HG02840 (cell line): ENCODE data around the gene ADAMTS4.
A peak's percentile ranks its signal among the peaks of the same experiment; 100 is the strongest.

Experiments used
- ATAC-seq: cut with Tn5 transposase; IDR thresholded peaks from one replicate; pipeline ENCODE4 v1.9.1; 2021; ENCODE audit warnings: mild to moderate bottlenecking, moderate library complexity, moderate number of reproducible peaks; ENCODE audit not compliant: unreplicated experiment, low FRiP score

The ADAMTS4 gene

DNA sequence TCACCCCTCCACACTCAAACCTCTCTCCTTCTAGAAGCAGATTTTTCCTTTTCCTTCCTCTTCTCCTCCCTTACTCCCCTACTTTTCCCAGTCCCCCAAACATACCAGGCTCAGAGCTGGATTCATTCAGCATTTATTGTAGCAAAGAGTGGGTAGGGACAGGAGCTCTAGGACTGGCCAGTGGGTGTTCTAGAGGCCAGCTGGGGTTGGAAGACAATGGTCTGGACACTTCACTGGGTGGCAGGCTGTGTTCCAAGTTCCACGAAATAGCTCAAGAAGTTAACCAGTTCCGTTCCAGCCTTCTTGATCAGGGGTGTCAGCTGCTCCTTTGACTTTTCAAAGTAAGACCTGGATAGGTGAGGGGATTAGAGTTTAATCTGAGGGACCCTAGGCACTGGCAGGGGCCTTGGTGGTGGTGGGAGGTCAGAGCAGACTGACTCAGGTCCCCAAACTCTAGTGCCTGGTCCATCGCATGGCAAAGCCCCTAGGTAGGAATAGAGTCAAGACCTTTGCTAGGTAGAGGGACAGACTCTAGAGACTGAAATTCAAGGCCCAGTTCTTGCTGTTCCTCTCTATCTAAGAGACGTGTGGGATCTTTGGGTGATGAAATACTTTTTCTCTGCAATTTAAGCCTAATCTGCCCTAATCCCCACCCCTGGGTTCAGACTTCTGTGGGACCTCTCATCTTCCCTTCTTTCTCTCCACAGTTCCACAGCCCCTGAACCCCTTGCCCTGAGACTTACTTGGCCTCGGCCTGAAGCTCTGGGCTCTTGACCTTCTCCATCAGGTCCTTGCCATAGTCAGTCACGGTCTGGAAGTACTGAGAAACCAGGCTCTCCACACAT lies 23.5 kb upstream of the ADAMTS4 start:
- no peak for ATAC-seq

DNA sequence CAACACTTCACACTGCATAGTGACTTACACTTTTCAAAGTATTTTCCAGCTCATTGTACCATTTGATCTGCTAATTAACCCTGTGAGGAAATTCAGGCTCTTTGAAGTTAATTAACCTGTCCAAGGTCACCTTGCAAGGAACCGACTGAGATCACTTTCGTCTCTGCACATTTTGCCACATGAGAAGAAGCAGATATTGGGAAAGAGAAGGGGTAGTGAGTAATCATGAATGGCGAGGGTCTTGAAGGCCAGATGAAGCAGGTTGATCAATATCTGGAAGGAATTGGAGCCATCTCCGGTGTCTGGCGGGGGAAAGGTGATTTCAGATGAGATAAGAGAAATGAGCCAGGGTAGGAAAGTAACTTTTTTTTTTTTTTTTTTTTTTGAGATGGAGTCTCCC lies 21.1 kb upstream of the ADAMTS4 start:
- no peak for ATAC-seq

DNA sequence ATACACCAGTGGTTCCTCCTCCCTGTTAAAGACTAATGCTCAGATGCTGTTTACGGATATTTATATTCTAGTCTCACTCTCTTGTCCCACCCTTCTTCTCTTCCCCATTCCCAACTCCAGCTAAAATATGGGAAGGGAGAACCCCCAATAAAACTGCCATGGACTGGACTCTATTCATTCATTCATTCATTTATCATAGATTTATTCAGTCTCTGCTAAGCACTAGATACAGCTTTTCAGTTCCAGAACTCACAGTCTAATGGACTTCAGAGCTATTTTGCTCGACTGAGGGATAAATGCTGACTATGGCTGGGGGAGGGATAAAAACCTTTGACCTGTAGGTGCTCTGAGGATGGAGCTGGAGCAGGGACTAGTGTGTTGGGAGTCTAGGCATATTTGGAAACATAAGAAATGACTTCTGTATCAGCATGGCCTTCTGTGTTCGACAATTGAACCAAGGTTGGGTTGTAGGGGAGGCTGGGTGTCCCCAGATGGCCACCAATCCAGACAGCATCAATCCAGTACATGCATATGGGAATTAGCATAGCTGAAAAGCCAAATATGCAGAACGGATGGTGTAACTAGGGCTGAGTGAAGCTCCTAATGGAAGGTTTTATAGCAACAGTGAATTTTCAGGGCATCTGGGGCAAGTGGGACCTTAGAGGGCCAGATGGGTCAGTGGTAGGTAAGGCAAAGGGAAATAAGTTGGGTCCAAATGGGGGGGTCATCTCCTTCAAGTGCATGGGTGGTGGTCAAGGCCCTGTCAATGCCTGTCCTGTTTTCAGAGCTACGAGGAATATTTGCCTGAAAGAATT lies 20.4 kb upstream of the ADAMTS4 start:
- ATAC-seq, result no peak

DNA sequence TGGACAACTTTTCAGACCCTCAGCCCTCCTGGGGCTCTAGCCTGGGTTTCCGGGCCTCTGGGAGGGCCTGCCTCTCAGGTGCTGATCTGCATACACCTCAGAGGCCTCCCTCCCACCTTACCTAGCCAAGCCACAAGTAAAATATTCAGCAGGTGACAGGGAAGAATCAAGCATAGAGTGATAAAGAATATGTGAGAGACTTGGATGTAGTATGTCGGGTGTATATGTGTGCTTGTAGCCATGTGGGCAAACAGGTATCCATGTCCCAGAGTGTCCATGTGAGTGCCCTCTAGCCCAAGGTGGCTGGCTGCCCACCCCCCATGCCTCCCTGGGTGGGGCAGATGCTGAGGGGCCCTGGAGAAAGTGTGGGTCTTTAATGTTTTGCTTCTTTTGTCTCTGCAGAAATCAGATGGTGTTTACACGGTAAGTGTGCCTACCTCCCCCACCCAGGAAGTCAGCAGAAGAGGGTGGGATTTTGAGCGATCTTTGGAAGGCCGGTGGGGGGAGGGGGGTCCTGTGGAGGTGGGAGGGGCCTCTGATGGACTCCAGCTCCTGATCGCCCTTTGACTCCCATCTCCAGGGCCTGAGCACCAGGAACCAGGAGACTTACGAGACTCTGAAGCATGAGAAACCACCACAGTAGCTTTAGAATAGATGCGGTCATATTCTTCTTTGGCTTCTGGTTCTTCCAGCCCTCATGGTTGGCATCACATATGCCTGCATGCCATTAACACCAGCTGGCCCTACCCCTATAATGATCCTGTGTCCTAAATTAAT lies 19.6 kb upstream of the ADAMTS4 start:
- no peak for ATAC-seq

DNA sequence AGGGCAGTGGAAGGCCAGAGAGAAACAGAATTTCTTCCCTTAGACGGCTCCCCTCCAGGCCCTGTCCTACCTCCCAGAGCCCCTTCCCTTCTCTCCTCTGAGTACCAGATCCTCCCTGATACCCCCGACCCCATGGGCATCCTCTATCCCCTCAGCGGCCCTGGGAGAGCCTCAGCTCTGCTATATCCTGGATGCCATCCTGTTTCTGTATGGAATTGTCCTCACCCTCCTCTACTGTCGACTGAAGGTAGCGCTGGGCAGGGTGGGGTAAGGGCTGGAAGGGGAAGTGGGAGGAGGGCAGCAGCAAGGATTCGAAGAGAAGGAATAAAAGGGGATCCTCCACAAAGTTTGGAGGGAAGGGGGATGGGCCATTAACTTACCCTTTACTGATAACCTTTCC lies 19.0 kb upstream of the ADAMTS4 start:
- ATAC-seq, result no peak

DNA sequence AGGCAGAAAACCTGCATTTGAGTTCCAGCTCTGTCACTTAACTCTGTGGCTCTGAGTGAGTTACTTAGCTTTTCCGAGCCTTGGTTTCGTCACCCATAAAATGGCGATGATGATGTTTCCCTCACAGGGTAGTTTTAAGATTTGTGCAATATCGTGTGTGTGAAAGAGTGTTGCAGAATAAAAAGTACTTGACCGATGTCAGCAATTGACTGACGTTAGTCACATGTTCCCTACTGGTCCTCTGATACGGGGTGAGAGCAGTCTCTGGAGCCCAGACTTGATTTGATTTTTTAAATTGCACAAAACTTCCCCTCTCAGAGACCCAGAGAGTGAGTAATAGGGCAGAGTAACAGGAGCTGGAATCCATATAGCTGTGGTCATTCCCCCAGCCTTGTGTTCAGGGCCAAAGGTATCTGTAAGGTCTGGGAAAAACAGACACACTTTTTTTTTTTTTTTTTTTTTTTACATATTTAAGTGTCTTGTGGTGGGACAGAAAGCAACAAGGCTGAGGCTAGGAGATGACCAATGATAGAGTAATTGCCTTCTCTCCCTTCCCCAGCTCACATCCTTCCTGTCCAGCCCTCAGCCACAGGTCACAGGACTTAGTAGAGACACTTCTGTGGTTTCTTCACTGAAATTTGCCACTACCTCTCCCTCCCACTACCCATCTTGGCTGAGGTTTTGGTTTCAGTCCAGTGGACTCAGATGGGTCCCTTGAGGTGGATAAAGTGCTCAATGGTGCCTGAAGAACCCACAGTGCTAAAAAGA lies 18.3 kb upstream of the ADAMTS4 start:
- peak; percentile 77 for ATAC-seq

DNA sequence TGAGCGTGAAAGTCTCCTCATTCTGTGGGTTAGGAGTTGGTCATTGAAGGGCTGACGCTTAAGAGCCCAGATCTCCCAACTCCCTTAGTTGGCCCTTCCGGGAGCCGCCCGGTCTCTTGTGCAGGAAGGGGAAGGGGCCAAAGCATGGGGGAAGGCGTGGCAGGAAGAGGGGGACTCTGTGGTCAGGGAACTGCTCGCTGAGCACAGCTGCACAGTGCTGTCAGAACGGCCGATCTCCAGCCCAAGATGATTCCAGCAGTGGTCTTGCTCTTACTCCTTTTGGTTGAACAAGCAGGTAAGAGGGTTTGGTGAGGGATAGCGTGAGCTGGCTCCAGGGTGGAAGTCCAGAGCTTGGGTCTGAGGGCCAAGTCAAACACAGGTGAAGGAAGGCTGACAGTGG lies 16.2 kb upstream of the ADAMTS4 start, which contains the start of gene FCER1G:
FCER1G (plus strand) TSS at position 220 of the 400 bp plus-strand sequence; CDS start at position 247, 27 bp downstream.
- no peak for ATAC-seq

DNA sequence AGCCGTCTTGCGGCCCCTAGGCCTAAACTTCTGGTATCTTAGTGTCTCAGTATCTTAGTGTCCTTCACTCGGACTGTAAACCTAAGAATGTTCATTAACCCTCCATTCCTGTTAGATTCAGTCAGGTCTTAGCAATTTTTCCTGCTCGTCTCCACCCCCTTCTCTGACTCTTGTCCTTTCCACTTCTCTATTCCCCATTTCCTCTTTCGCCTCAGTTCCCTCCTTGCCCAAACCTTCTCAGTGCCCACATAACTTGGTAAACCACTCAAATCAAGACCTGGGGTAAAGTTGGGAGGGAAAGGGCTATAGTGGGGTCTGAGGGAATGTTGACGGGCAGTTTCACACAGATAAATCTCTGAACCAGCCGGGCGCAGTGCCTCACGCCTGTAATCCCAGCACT lies 15.5 kb upstream of the ADAMTS4 start:
- no peak for ATAC-seq

DNA sequence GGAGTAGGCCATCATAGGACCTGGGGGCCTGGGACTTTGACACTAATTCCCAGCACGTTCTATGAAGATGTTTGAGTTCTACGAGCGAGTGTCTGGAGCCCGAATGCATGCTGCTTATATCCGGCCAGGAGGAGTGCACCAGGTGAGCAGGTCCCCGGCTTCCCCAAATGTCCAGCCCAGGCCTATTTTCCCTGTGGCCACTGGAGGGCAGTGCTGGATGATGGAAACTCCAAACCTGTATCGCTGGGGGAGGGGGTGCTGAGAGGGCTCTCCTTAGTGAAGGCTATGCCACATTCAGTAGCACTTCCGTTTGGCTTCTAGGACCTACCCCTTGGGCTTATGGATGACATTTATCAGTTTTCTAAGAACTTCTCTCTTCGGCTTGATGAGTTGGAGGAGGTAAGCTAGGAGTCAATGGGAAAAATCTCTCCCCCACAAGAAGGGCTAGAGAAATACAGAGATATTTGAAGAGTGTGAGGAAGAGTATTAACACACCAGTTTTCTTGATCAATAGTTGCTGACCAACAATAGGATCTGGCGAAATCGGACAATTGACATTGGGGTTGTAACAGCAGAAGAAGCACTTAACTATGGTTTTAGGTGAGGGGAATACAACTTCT lies 11.0 kb upstream of the ADAMTS4 start:
- no peak for ATAC-seq

DNA sequence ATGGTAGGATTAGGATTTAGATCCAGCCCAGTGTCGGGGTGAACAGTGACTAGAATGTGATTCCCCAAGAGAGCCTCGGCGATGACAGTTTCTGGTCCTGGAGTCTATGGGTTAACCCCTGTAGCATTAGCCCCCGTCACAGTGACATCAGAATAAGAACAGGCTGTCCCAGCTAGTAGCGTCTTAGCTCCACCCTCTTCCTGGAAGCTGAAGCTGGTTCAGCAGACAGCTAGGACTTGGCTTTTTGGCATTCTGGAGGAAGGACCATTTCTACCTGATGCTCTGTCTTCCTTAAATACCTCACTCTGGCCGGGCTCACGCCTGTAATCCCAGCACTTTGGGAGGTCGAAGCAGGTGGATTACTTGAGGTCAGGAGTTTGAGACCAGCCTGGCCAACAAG lies 8.3 kb upstream of the ADAMTS4 start:
- no peak for ATAC-seq

DNA sequence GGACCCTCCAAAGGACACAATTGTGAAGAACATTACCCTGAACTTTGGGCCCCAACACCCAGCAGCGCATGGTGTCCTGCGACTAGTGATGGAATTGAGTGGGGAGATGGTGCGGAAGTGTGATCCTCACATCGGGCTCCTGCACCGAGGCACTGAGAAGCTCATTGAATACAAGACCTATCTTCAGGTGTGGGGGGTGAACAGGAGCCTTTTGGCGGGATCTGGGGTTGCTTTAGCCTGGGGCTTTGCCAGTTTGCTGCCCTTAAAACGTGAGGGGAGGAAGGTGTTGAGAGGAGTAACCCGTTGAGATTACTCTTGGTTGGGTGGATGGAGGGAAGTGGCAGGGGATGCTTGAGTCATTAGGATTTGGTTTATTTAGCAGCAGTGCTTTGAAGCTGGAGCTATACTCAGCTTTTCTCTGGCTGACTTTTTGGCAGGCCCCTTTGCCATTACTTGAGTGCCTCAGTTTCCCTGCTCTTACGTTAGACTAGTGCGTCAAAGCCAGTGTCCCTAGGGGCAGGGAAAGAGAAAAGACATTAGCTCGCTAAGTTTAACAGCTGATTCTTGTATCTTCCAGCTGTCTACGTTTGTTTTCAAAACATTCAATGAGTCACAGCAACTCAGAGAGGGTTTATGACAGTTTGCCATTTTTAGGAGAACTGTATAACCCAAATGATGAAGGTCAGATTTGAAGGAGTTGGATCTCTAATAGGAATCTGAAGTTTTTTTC lies 7.7 kb upstream of the ADAMTS4 start:
- ATAC-seq, result no peak

DNA sequence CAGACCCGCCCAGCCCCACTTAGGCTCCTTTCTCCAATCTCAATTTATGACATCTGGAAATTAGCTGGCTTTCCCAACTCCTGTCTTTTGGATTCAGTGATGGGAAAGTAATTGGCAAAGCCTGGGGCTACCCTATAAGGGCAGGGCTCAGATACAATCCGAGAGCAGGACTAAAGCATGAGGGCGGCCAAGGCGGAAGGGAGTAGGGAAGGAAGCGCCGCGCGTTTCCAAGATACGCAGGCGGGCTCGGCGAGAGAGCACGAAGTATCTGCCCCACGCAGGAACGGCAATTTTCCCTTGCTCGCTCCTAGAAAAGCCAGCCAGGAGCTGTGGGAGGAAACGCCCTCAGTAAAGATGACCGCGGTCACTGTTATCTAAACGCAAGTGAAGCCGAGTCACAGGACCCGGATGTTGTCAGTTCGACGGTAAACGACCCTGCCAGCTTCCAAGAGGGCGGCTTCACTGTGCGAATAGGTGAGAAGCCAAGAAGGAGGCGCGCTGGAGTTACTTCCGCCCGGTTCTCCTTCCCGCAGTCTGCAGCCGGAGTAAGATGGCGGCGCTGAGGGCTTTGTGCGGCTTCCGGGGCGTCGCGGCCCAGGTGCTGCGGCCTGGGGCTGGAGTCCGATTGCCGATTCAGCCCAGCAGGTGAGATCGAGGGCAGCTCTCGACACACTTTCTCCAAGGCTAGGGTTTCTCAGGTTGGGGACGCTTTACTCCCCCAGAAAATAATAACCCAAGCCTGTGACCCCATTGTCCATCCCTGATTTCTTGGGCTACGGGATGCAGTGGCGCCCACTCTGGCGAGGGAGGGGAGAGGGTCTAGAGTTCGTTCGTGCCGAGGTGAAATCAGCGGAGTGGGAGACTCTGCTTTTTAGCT lies 3.2 kb upstream of the ADAMTS4 start, which contains the start of gene NDUFS2:
NDUFS2 (plus strand) TSS at position 532 of the 877 bp plus-strand sequence; CDS start at position 551, 19 bp downstream.
- peak; percentile 89 for ATAC-seq

DNA sequence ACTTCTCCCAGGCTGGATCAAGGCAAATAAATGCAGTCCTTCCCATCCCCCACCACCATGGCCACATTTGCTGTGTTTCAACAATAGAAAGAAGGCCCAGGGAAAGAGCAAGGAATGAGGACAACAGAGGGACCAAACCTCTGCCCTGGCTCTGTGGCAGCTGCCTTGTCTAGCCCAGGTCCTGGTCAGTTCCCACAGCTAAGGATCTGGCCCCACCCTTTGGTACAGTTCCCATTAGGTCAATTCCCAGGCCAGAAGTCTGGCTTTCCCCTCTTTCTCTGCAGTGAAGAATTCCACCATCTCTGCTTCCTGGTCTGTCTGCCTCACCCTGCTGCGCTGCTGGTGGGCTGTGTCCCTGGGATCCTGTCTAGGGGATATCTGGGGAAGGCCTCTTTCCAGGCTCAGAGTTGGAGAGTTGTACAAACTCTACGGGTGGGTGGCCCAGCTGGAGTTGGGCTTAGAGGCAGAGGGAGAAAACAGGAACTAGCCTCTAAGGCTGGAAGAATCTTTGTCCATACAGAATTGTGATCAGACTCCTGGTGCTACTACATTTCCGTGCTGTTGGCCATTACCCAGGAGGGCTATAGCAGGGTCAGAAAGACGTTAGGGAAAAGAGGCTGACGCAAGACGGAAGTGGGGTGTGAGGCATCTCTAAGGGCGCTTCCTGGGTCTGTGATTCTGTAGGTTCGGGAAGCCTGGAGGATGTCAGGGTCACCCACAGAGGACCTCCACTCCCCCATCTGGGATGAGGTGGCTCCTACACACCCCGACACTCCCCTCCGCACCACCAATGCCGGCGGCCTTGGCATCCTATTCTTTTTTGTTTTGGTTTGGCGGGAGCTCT lies 2.4 kb upstream of the ADAMTS4 start:
- ATAC-seq, result no peak

DNA sequence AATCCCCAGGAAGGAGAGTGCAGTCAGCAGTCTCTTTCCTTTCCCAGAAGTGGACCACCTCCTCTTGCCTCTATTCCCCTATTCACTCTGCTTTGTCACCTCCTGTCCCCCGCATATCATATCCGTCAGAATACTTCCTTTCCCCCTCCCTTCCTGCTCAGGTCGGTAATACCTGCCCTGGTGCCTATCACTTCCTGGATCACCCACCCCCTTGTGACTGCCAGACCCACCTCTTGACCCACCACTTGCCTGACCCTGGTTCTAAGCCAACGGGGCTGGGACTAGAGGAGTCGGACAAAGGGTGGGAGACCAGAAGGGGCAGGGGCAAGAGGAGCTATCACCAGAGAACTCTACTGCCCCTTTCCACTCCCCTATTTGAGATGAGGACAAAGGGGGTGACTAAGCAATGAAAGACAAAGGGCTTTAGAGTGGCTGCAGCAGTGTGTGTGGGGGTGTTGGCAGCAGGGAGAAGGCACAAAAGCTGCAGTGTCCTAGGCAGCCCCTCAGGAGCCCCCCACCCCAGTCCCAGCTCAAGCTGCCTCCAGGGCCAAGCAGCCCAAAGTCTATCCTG lies 1.7 kb upstream of the ADAMTS4 start:
- ATAC-seq, result no peak

DNA sequence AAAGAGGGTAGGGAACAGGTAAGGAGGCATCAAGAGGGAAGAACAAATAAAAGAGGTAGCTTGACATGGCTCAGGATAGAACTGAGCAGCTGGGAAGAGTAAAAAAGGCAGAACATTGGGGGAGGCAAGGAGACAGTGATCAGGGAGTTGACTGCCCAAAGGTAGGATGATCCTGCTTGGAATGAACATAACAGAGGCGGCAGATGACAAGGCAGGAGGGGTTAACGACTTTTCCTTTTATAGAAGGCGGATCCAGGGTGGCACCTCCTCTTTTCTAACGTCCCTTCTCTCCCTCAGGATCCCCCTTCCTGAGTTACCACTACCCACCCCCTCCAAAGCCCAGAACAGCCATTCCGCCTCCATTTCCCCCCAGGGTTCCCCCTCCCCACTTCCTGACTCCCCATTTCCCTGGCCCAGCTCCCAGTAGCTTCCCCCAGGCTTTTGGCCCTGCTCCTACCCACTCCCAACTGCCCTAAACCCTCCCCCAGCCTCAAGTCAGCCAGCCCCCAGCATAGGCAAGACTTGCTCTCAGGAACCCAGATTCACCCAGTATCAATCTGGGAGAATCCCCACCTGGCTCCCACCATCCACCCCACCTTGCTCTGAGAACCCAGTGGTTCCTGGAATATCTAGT lies 769 bp upstream of the ADAMTS4 start:
- no peak for ATAC-seq

DNA sequence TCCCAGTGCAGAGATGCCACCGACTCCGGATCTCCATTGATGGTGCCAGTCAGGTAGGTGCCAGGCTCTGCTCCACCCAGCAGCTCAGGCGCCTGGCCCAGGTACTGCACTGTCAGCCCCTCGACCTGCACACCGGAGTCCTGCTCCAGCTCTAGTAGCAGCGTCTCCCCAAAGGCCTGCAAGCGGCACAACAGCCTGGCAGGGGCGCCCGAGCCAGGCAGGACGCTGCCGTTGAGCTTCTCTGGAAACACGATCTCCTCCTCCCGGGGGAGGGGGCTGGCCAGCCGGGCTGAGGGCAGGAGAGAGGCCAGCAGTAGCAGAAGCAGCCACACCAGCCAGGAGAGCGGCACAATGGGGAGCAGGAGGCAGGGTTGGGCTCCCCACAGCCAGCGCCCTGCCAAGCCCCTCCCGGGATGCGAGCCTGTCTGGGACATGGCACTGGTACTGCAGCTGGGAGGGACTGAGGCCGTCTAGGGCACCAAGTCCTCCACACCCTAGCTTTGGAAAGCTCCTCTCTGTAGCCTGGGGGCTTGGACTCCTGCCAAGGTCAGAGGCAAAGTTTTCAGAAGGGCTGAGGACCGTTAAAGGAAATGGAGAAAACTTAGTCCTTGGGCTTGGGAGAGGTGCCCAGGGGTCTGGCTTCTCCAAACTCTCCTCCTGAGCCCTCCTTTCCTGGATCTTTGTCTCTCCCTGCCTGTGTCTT lies 509 bp downstream of the ADAMTS4 start:
- no peak for ATAC-seq
